Adipocyte (in vitro differentiated cells): Measurements from ENCODE around the gene LBH.

Experiments used
- DNase-seq: peaks from one replicate; pipeline ENCODE4 v3.0.0-alpha.2; 2015; ENCODE audit warnings: low read depth
- H3K27me3 ChIP-seq: replicated peaks from 2 replicates; pipeline ENCODE4 v1.7.0; 2013; ENCODE audit warnings: mild to moderate bottlenecking, low read length, moderate library complexity; ENCODE audit not compliant: control insufficient read depth, insufficient read depth
- H3K36me3 ChIP-seq: 2 replicates; pipeline ENCODE4 v1.7.0; 2013; ENCODE audit warnings: low read length, mild to moderate bottlenecking, moderate library complexity; ENCODE audit not compliant: control insufficient read depth, insufficient read depth, severe bottlenecking
- H3K4me1 ChIP-seq: 2 replicates; pipeline ENCODE4 v1.7.0; 2013; ENCODE audit warnings: mild to moderate bottlenecking, low read length, moderate library complexity; ENCODE audit not compliant: control insufficient read depth, insufficient read depth
- H3K4me3 ChIP-seq: 2 replicates; pipeline ENCODE4 v1.7.0; 2013; ENCODE audit warnings: mild to moderate bottlenecking, low read length, moderate library complexity
- H3K9ac ChIP-seq: 2 replicates; pipeline ENCODE4 v1.7.0; 2013; ENCODE audit warnings: mild to moderate bottlenecking, low read length, moderate library complexity
- H3K9me3 ChIP-seq: 2 replicates; pipeline ENCODE4 v1.7.0; 2013; ENCODE audit warnings: mild to moderate bottlenecking, low read length, moderate library complexity; ENCODE audit not compliant: control insufficient read depth

The LBH gene

DNA sequence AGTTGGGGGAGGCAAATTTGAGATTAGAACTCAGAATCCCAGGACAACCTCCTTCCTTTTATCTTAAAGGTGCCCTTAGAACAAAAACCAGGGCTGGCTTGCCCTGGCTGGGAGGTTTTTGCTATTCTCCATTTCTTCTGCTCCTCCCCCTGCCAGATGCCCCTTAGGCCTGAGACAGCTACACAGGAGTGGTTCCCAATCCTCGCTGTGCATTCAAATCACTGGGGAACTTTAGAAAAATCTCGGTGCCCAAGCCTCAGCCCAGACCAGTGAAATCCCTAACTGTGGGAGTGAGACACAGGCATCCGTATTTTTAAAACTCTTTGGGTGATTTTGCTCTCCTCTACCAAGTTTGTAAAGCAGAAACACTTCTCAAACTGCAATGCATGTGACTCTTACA is 38.8 kb downstream of the LBH start:
- Histone ChIP-seq H3K9me3 (no peaks in the 10 kb centered on the region), H3K9ac (no peak overlapping the region), H3K27me3 (no peaks in the 10 kb centered on the region), H3K4me1 (peaks cover 47% of the 10 kb centered on the region), H3K4me3 (no peak overlapping the region), H3K36me3 (no peaks in the 10 kb centered on the region)
- no peak for DNase-seq

DNA sequence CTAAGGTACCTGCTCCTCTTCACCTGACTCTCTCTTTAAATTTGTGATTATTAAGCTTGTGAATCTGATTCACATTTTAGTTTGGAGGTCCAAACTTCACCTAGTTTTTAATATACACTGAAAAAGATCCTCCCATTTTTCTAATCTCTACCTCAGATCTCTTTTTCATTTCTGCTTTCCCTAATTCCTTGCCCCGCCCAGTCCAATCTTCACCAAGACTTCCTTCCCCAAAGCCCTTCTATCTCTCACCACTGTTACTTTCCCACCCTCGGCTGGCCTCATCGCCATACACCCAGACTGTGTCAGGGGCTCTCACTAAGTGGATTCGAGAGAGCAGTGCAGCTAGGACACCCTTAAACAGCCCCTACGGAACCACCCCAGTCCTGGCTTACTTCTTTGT is 40.0 kb downstream of the LBH start:
- H3K36me3 ChIP-seq = no peaks in the 10 kb centered on the region
- H3K4me1 ChIP-seq = peaks cover 41% of the 10 kb centered on the region
- H3K9me3 ChIP-seq = no peaks in the 10 kb centered on the region
- H3K4me3 ChIP-seq = no peak overlapping the region
- DNase-seq = no peak
- H3K27me3 ChIP-seq = no peaks in the 10 kb centered on the region
- H3K9ac ChIP-seq = no peak overlapping the region

- H3K9me3 ChIP-seq = no peaks in the 10 kb centered on the region
- no peak for DNase-seq
- no peaks in the 10 kb centered on the region for H3K27me3 ChIP-seq
- no peaks in the 10 kb centered on the region for H3K36me3 ChIP-seq
- H3K4me3 ChIP-seq = no peak overlapping the region
- H3K9ac ChIP-seq = no peak overlapping the region
- peaks cover 39% of the 10 kb centered on the region for H3K4me1 ChIP-seq
Measured at GRCh38 chr2:30272286-30272685, 41.0 kb downstream of the LBH start.

DNA sequence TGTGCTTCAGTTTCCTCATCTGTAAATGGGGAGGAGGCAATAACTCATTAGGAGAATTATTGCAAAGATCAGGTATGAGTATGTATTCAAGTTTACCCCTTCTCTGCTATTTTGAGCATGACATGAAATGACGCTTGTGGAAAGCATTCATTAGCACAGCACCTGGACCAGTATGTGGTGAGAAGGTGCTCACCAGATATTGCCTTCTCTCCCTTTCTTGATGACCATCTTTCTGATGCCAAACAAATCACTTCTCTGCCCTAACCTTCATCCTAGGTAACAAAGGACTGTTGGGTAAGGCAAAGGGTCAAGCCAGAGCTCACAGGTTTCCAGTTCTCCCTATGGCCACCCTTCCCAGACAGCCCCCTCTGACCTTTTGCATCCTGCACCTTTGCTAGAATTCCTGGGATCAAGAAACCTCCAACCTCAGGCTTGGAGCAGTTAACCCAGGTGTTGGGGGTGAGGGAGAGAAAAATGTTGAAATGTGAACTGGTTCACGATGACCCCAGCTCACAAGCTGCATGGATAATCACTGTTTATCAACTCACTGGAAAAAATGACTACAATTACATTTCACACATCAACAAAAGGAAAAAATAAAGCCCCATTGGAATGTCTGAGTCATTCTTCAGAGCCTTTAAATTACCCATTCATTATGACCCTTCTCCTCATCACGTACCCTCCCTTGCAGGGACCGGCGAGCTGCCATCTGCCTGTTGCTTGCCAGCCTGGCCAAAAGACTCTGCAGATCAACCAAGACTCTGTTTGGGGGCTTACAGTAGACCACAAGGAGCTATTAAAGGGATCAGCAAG is 41.6 kb downstream of the LBH start:
- no peaks in the 10 kb centered on the region for H3K27me3 ChIP-seq
- H3K36me3 ChIP-seq = no peaks in the 10 kb centered on the region
- no peaks in the 10 kb centered on the region for H3K9me3 ChIP-seq
- peaks cover 39% of the 10 kb centered on the region for H3K4me1 ChIP-seq
- DNase-seq = peak; percentile 76
- peak overlapping the region; percentile 46 for H3K4me3 ChIP-seq
- H3K9ac ChIP-seq = no peak overlapping the region

GRCh38 chr2:30273574-30273929 is 42.2 kb downstream of the LBH start:
- peak overlapping the region; percentile 46 for H3K4me3 ChIP-seq
- DNase-seq = no peak
- H3K27me3 ChIP-seq = no peaks in the 10 kb centered on the region
- H3K4me1 ChIP-seq = peaks cover 37% of the 10 kb centered on the region
- no peak overlapping the region for H3K9ac ChIP-seq
- no peaks in the 10 kb centered on the region for H3K9me3 ChIP-seq
- no peaks in the 10 kb centered on the region for H3K36me3 ChIP-seq

DNA sequence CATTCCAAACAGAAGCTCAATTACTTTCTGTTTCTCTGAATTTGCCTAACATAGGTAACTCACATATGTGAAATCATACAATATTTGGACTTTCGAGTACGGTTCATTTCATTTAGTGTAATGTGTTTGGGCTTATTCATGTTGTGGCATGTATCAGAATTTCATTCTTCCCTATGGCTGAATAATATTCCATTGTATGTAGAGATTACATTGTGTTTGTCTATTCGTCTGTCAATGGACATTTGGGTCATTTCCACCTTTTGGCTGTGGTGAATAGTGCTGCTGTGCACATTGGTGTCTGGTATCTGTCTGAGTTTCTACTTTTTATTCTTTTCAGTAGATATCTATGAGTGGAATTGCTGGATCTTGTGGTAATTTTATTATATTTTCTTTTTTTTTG is 43.9 kb downstream of the LBH start:
- no peaks in the 10 kb centered on the region for H3K9me3 ChIP-seq

GRCh38 chr2:30276455-30276911 is 45.1 kb downstream of the LBH start:
- peaks cover 34% of the 10 kb centered on the region for H3K4me1 ChIP-seq
- no peaks in the 10 kb centered on the region for H3K9me3 ChIP-seq
- DNase-seq = no peak
- H3K9ac ChIP-seq = no peak overlapping the region
- no peak overlapping the region for H3K4me3 ChIP-seq
- no peaks in the 10 kb centered on the region for H3K36me3 ChIP-seq
- no peaks in the 10 kb centered on the region for H3K27me3 ChIP-seq

More for the DNA sequence above, 43.9 kb downstream of the LBH start:
- H3K4me1 ChIP-seq = peaks cover 34% of the 10 kb centered on the region
- no peak overlapping the region for H3K4me3 ChIP-seq
- H3K27me3 ChIP-seq = no peaks in the 10 kb centered on the region
- no peaks in the 10 kb centered on the region for H3K36me3 ChIP-seq
- no peak overlapping the region for H3K9ac ChIP-seq
- DNase-seq = no peak

GRCh38 chr2:30277582-30277981 is 46.2 kb downstream of the LBH start:
- H3K9ac ChIP-seq = no peak overlapping the region
- no peak overlapping the region for H3K4me3 ChIP-seq
- no peaks in the 10 kb centered on the region for H3K36me3 ChIP-seq
- no peaks in the 10 kb centered on the region for H3K27me3 ChIP-seq
- DNase-seq = no peak
- H3K9me3 ChIP-seq = no peaks in the 10 kb centered on the region
- H3K4me1 ChIP-seq = peaks cover 34% of the 10 kb centered on the region

DNA sequence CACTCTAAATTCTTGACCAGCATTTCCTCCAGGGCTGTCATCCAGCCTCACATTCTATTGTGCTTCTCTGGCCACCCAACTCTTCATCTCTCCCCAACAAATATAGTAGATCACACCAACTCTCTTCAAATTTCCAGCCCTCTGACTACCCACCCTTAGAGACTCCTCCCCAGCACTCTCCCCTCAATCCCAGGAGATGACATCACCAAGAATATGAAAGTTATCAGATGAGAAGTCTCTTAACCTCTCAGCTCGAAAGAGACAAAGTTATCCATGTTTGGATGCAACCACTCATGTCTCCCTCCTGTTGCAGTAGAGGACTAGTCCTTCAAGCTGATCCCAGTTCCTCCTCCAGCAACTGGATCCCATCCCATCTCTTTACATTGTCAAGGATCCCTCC is 47.1 kb downstream of the LBH start:
- Histone ChIP-seq H3K9me3 (no peaks in the 10 kb centered on the region), H3K9ac (no peak overlapping the region), H3K4me1 (peaks cover 27% of the 10 kb centered on the region), H3K4me3 (no peak overlapping the region), H3K36me3 (no peaks in the 10 kb centered on the region), H3K27me3 (peaks cover under 1% of the 10 kb centered on the region)
- DNase-seq = no peak

GRCh38 chr2:30280596-30281434 is 49.5 kb downstream of the LBH start:
- H3K9ac ChIP-seq = no peak overlapping the region
- H3K9me3 ChIP-seq = no peaks in the 10 kb centered on the region
- H3K4me1 ChIP-seq = peaks cover 9% of the 10 kb centered on the region
- no peak overlapping the region for H3K4me3 ChIP-seq
- H3K27me3 ChIP-seq = peaks cover 5% of the 10 kb centered on the region
- H3K36me3 ChIP-seq = no peaks in the 10 kb centered on the region
- no peak for DNase-seq

- no peak for DNase-seq
- peaks cover under 1% of the 10 kb centered on the region for H3K4me1 ChIP-seq
- H3K27me3 ChIP-seq = peaks cover 5% of the 10 kb centered on the region
- no peak overlapping the region for H3K4me3 ChIP-seq
- no peaks in the 10 kb centered on the region for H3K36me3 ChIP-seq
- no peaks in the 10 kb centered on the region for H3K9me3 ChIP-seq
- no peak overlapping the region for H3K9ac ChIP-seq
Measured at GRCh38 chr2:30282081-30282480, 50.7 kb downstream of the LBH start.
